PC-3 (cell line): ENCODE measurements around the gene GDF3. TPM values are rescaled to one million over a fixed set of nuclear protein-coding genes. Genes with fewer than 3 reads are reported as not detected.
A peak's percentile ranks its signal among the peaks of the same experiment; 100 is the strongest.

ENCODE experiments used
- ATAC-seq: fragments of 200-7000 bp; cut with Tn5 transposase; 2 replicates; pipeline ENCODE4 v1.9.1; 2020; ENCODE audit warnings: mild to moderate bottlenecking, moderate library complexity
- BruUV-seq: library from RNA; stranded (reverse); fragments of 400-500 nt; replicated peaks from 2 replicates; lab custom pipeline; 2021; lab: Mats Ljungman, UMichigan
- CTCF ChIA-PET: fragments of 300-600 bp; sonication (Branson Sonifier 250); formaldehyde crosslinking; loops from one replicate; lab custom pipeline; 2022; ENCODE audit warnings: antibody characterized with exemption; lab: Charles Lee
- POLR2A ChIA-PET: fragments of 300-600 bp; sonication (Branson Sonifier 250); formaldehyde crosslinking; loops from one replicate; lab custom pipeline; 2022; ENCODE audit warnings: antibody characterized with exemption; ENCODE audit not compliant: unreplicated experiment; lab: Charles Lee
- DNase-seq: peaks from one replicate; pipeline ENCODE4 v3.0.0-alpha.2; 2015
- H2AFZ ChIP-seq: fragments of 300-600 bp; sonication (generic); 2 replicates; pipeline ENCODE4 v1.6.0; 2016; ENCODE audit warnings: antibody characterized with exemption, low read length
- H3F3A ChIP-seq: fragments of 300-600 bp; sonication (generic); one replicate; pipeline ENCODE4 v1.6.0; 2017; ENCODE audit warnings: antibody characterized with exemption, low read length, control low read depth, mild to moderate bottlenecking; ENCODE audit not compliant: unreplicated experiment
- H3K27ac ChIP-seq: fragments of 300-600 bp; sonication (generic); 2 replicates; pipeline ENCODE4 v1.5.1; 2016; ENCODE audit warnings: mild to moderate bottlenecking, low read length
- H3K27me3 ChIP-seq: fragments of 300-600 bp; sonication (generic); 2 replicates; pipeline ENCODE4 v1.6.1; 2016; ENCODE audit warnings: low read length, mixed read lengths
- H3K36me3 ChIP-seq: fragments of 300-600 bp; sonication (generic); 2 replicates; pipeline ENCODE4 v1.6.1; 2016; ENCODE audit warnings: low read depth, mixed run types, low read length, mixed read lengths
- H3K4me1 ChIP-seq: fragments of 300-600 bp; sonication (generic); 2 replicates; pipeline ENCODE4 v1.5.1; 2016; ENCODE audit warnings: low read length; ENCODE audit not compliant: insufficient read depth
- H3K4me2 ChIP-seq: fragments of 300-600 bp; sonication (generic); 2 replicates; pipeline ENCODE4 v1.6.0; 2016; ENCODE audit warnings: low read length
- H3K4me3 ChIP-seq: fragments of 300-600 bp; sonication (generic); 2 replicates; pipeline ENCODE4 v1.5.1; 2016; ENCODE audit warnings: mild to moderate bottlenecking, low read length, mixed read lengths
- H3K79me2 ChIP-seq: fragments of 300-600 bp; sonication (generic); 2 replicates; pipeline ENCODE4 v1.6.1; 2017; ENCODE audit warnings: low read length, mixed read lengths
- H3K9ac ChIP-seq: fragments of 300-600 bp; sonication (generic); 2 replicates; pipeline ENCODE4 v1.6.0; 2016; ENCODE audit warnings: mild to moderate bottlenecking, low read length
- H3K9me2 ChIP-seq: fragments of 300-600 bp; sonication (generic); replicated peaks from 2 replicates; pipeline ENCODE4 v1.6.1; 2016; ENCODE audit warnings: mixed run types, low read length, mixed read lengths
- H3K9me3 ChIP-seq: fragments of 300-600 bp; sonication (generic); 2 replicates; pipeline ENCODE4 v1.6.1; 2016; ENCODE audit warnings: low read length, mixed read lengths
- H4K20me1 ChIP-seq: fragments of 300-600 bp; sonication (generic); 2 replicates; pipeline ENCODE4 v1.6.1; 2016; ENCODE audit warnings: low read length, mixed read lengths
- CTCF ChIP-seq: fragments of 300-600 bp; sonication (generic); conservative IDR thresholded peaks from 2 replicates; pipeline ENCODE4 v1.5.1; 2017; ENCODE audit warnings: antibody characterized with exemption, low read depth, mild to moderate bottlenecking, low read length
- EZH2 ChIP-seq: fragments of 300-600 bp; sonication (generic); IDR thresholded peaks from one replicate; pipeline ENCODE4 v1.6.1; 2017; ENCODE audit warnings: antibody characterized with exemption, mild to moderate bottlenecking, low read length; ENCODE audit not compliant: unreplicated experiment
- EZH2phosphoT487 ChIP-seq: fragments of 300-600 bp; sonication (generic); IDR thresholded peaks from 2 replicates; pipeline ENCODE4 v1.6.1; 2018; ENCODE audit warnings: mild to moderate bottlenecking, antibody characterized with exemption, low read length, borderline replicate concordance
- intact Hi-C: fragments of 100-400 bp; cut with micrococcal nuclease; formaldehyde crosslinking; loops from 2 replicates; pipeline ENCODE4 v1.9.0; 2023
- total RNA-seq: library from RNA; depleted of rRNA; stranded (reverse); fragments of >200 nt; gene quantifications from 2 replicates; pipeline ENCODE4 v1.2.3, GENCODE V29; 2014

The GDF3 gene
- total RNA-seq, 1 experiment from 2014 or later: not detected

- Histone ChIP-seq H3K4me3 (no peak overlapping the region), H3K27ac (no peak overlapping the region), H3K9ac (no peak overlapping the region), H3K9me3 (no peaks in the 10 kb centered on the region), H3F3A (no peaks in the 10 kb centered on the region), H2AFZ (no peak overlapping the region), H3K4me1 (no peaks in the 10 kb centered on the region), H3K4me2 (no peak overlapping the region), H3K27me3 (no peaks in the 10 kb centered on the region; the same call in 1 of the 2 replicates), H3K79me2 (no peaks in the 10 kb centered on the region), H3K9me2 (no peaks in the 10 kb centered on the region), H4K20me1 (no peaks in the 10 kb centered on the region), H3K36me3 (no peaks in the 10 kb centered on the region)
- DNase-seq (no peak), ATAC-seq (no peak)
- CTCF ChIA-PET: no interaction called here
- POLR2A ChIA-PET: no interaction called here
- intact Hi-C loops: no loop called here
- no peak for TF ChIP-seq EZH2
- no peak for TF ChIP-seq EZH2phosphoT487
- no peak for TF ChIP-seq CTCF
- no TSS peak for BruUV-seq
Observed at GRCh38 chr12:7647071-7647470, 48.5 kb downstream of the GDF3 start.

GRCh38 chr12:7646178-7646475 lies 49.4 kb downstream of the GDF3 start:
- ATAC-seq (no peak), DNase-seq (no peak)
- Histone ChIP-seq H3F3A (no peaks in the 10 kb centered on the region), H3K27me3 (no peaks in the 10 kb centered on the region), H3K9me3 (no peaks in the 10 kb centered on the region), H3K36me3 (no peaks in the 10 kb centered on the region), H2AFZ (no peak overlapping the region), H3K4me3 (no peak overlapping the region), H3K4me1 (no peaks in the 10 kb centered on the region), H3K9ac (no peak overlapping the region), H3K9me2 (no peaks in the 10 kb centered on the region), H3K4me2 (no peak overlapping the region), H3K79me2 (no peaks in the 10 kb centered on the region), H3K27ac (no peak overlapping the region), H4K20me1 (no peaks in the 10 kb centered on the region)
- TF ChIP-seq EZH2 (no peak), CTCF (no peak), EZH2phosphoT487 (no peak)
- intact Hi-C loops: no loop called here
- POLR2A ChIA-PET: no interaction called here
- BruUV-seq: no TSS peak
- CTCF ChIA-PET: no interaction called here

GRCh38 chr12:7645395-7646177 lies 50.0 kb downstream of the GDF3 start:
- no peaks in the 10 kb centered on the region for H3K27me3 ChIP-seq
- no peak overlapping the region for H3K9ac ChIP-seq
- no peaks in the 10 kb centered on the region for H4K20me1 ChIP-seq
- no peaks in the 10 kb centered on the region for H3K79me2 ChIP-seq
- ATAC-seq: no peak
- POLR2A ChIA-PET: no interaction called here
- H3K4me3 ChIP-seq: no peak overlapping the region
- CTCF ChIA-PET: no interaction called here
- no peaks in the 10 kb centered on the region for H3K4me1 ChIP-seq
- no peaks in the 10 kb centered on the region for H3F3A ChIP-seq
- peak; percentile 58 for DNase-seq
- H2AFZ ChIP-seq: no peak overlapping the region
- no peak overlapping the region for H3K4me2 ChIP-seq
- intact Hi-C loops: no loop called here
- no peaks in the 10 kb centered on the region for H3K9me2 ChIP-seq
- no peaks in the 10 kb centered on the region for H3K9me3 ChIP-seq
- H3K36me3 ChIP-seq: no peaks in the 10 kb centered on the region
- no peak overlapping the region for H3K27ac ChIP-seq
- TF ChIP-seq CTCF (peak; percentile 77), EZH2phosphoT487 (no peak)
- no TSS peak for BruUV-seq
